Measurements from ENCODE around the gene PDE6D.

Gene PDE6D

GRCh38 chr2:231780909-231781797, at the start of gene PDE6D:
PDE6D (minus strand) TSS chr2:231781282; CDS start chr2:231781114, 168 bp downstream.
- peak; percentile 18 for FAIRE-seq

GRCh38 chr2:231821908-231822307, 40.8 kb upstream of the PDE6D start:
- no peak for FAIRE-seq

- FAIRE-seq, result no peak
Observed at GRCh38 chr2:231820786-231821303, 39.8 kb upstream of the PDE6D start.

- FAIRE-seq, result no peak
Observed at GRCh38 chr2:231819447-231820042, 38.5 kb upstream of the PDE6D start.

GRCh38 chr2:231816327-231817026, 35.4 kb upstream of the PDE6D start:
- no peak for FAIRE-seq

- no peak for FAIRE-seq
Observed at GRCh38 chr2:231810905-231811304, 29.8 kb upstream of the PDE6D start.

- FAIRE-seq, result no peak
Observed at GRCh38 chr2:231807020-231807419, 25.9 kb upstream of the PDE6D start.

- FAIRE-seq, result no peak
Observed at GRCh38 chr2:231803501-231804138, 22.5 kb upstream of the PDE6D start.

GRCh38 chr2:231800493-231801091, 19.5 kb upstream of the PDE6D start:
- FAIRE-seq, result no peak

GRCh38 chr2:231795525-231796327, 14.6 kb upstream of the PDE6D start:
- no peak for FAIRE-seq

- FAIRE-seq, result no peak
Observed at GRCh38 chr2:231794383-231794782, 13.3 kb upstream of the PDE6D start.

- FAIRE-seq, result no peak
Observed at GRCh38 chr2:231791107-231791506, 10.0 kb upstream of the PDE6D start.

- no peak for FAIRE-seq
Observed at GRCh38 chr2:231786917-231787292, 5.8 kb upstream of the PDE6D start.

- no peak for FAIRE-seq
Observed at GRCh38 chr2:231786177-231786916, 5.3 kb upstream of the PDE6D start, which contains the start of gene COPS7B. COPS7B (plus strand) TSS chr2:231786445; CDS start chr2:231788571, 2,126 bp downstream.

- FAIRE-seq, result no peak
Observed at GRCh38 chr2:231785822-231786176, 4.7 kb upstream of the PDE6D start.

GRCh38 chr2:231785413-231785812, 4.3 kb upstream of the PDE6D start:
- FAIRE-seq, result no peak

- FAIRE-seq, result no peak
Observed at GRCh38 chr2:231781798-231782726, 980 bp upstream of the PDE6D start.

- no peak for FAIRE-seq
Observed at GRCh38 chr2:231780123-231780908, 766 bp downstream of the PDE6D start.

Data from colon (tissue), 2 donors.